GM12872 (cell line): ENCODE data around the gene NCK1.

Experiments used
- CTCF ChIP-seq: IDR thresholded peaks from 3 replicates; pipeline ENCODE4 v1.5.1; 2011; ENCODE audit warnings: low read depth, mild to moderate bottlenecking, low read length, moderate library complexity; ENCODE audit not compliant: insufficient read depth

Gene NCK1

GRCh38 chr3:136920904-136921611 is 59.0 kb downstream of the NCK1 start:
- TF ChIP-seq CTCF = no peak

GRCh38 chr3:136925425-136926190 is 63.6 kb downstream of the NCK1 start:
- TF ChIP-seq CTCF = no peak

- no peak for TF ChIP-seq CTCF
These were observed 66.2 kb downstream of the NCK1 start for GRCh38 chr3:136928240-136928639.

GRCh38 chr3:136929977-136930670 is 68.1 kb downstream of the NCK1 start:
- no peak for TF ChIP-seq CTCF

GRCh38 chr3:136931606-136932005 is 69.6 kb downstream of the NCK1 start:
- no peak for TF ChIP-seq CTCF

GRCh38 chr3:136932523-136932922 is 70.5 kb downstream of the NCK1 start:
- TF ChIP-seq CTCF = no peak
